ENCODE measurements around the gene AGBL5.

AGBL5 gene

GRCh38 chr2:27095745-27096651 is 44.5 kb downstream of the AGBL5 start:
- TF ChIP-seq EZH2phosphoT487 (IDR thresholded peaks at IDR 0.05; ENCODE audit: low read length) (no peak), CTCF (IDR thresholded peaks at IDR 0.05; ENCODE audit: low read length) (no peak), EZH2 (optimal IDR thresholded peaks at IDR 0.05; ENCODE audit: low read depth, low read length) (no peak)
- H3K9me2 ChIP-seq (replicated peaks; ENCODE audit: insufficient read depth, low read length) = no peaks in the 10 kb centered on the region
- H3F3A ChIP-seq (ENCODE audit: insufficient read depth, low read length) = no peaks in the 10 kb centered on the region
- DNase-seq = peak; percentile 45
- peak overlapping the region; percentile 39; the same call in 1 of the 2 replicates for H3K4me3 ChIP-seq (ENCODE audit: low read length)
- peak overlapping the region; percentile 79 for H2AFZ ChIP-seq (ENCODE audit: low read length)
- no peaks in the 10 kb centered on the region for H3K9me3 ChIP-seq (replicated peaks; ENCODE audit: insufficient read depth, low read length)
- H3K27ac ChIP-seq (ENCODE audit: low read length) = no peak overlapping the region
- H3K79me2 ChIP-seq (ENCODE audit: low read length) = no peaks in the 10 kb centered on the region
- no peaks in the 10 kb centered on the region for H3K36me3 ChIP-seq (replicated peaks; ENCODE audit: insufficient read depth, low read length)
- H3K4me1 ChIP-seq (ENCODE audit: low read length) = peaks cover 4% of the 10 kb centered on the region; the same call in 1 of the 2 replicates
- peak overlapping the region; percentile 75 for H3K4me2 ChIP-seq (ENCODE audit: low read depth, low read length)
- no peaks in the 10 kb centered on the region for H3K27me3 ChIP-seq (replicated peaks; ENCODE audit: insufficient read depth, low read length)
- no peaks in the 10 kb centered on the region for H4K20me1 ChIP-seq (ENCODE audit: insufficient read depth, low read length)
- H3K9ac ChIP-seq (ENCODE audit: low read length) = no peak overlapping the region; the same call in 1 of the 2 replicates

- no peak overlapping the region for H3K9ac ChIP-seq (ENCODE audit: low read length)
- H3K4me2 ChIP-seq (ENCODE audit: low read depth, low read length) = no peak overlapping the region
- H3F3A ChIP-seq (ENCODE audit: insufficient read depth, low read length) = no peaks in the 10 kb centered on the region
- no peaks in the 10 kb centered on the region for H3K9me2 ChIP-seq (replicated peaks; ENCODE audit: insufficient read depth, low read length)
- H3K27me3 ChIP-seq (replicated peaks; ENCODE audit: insufficient read depth, low read length) = no peaks in the 10 kb centered on the region
- no peak for DNase-seq
- peaks cover 4% of the 10 kb centered on the region; the same call in 1 of the 2 replicates for H3K4me1 ChIP-seq (ENCODE audit: low read length)
- no peaks in the 10 kb centered on the region for H4K20me1 ChIP-seq (ENCODE audit: insufficient read depth, low read length)
- no peaks in the 10 kb centered on the region for H3K36me3 ChIP-seq (replicated peaks; ENCODE audit: insufficient read depth, low read length)
- H3K27ac ChIP-seq (ENCODE audit: low read length) = no peak overlapping the region
- H2AFZ ChIP-seq (ENCODE audit: low read length) = no peak overlapping the region
- no peak overlapping the region for H3K4me3 ChIP-seq (ENCODE audit: low read length)
- TF ChIP-seq CTCF (IDR thresholded peaks at IDR 0.05; ENCODE audit: low read length) (no peak), EZH2 (optimal IDR thresholded peaks at IDR 0.05; ENCODE audit: low read depth, low read length) (no peak), EZH2phosphoT487 (IDR thresholded peaks at IDR 0.05; ENCODE audit: low read length) (no peak)
- no peaks in the 10 kb centered on the region for H3K9me3 ChIP-seq (replicated peaks; ENCODE audit: insufficient read depth, low read length)
- no peaks in the 10 kb centered on the region for H3K79me2 ChIP-seq (ENCODE audit: low read length)
Observed at GRCh38 chr2:27096748-27097297, 45.4 kb downstream of the AGBL5 start.

- no peaks in the 10 kb centered on the region for H3K9me2 ChIP-seq (replicated peaks; ENCODE audit: insufficient read depth, low read length)
- no peak overlapping the region for H3K4me3 ChIP-seq (ENCODE audit: low read length)
- no peak overlapping the region for H2AFZ ChIP-seq (ENCODE audit: low read length)
- no peaks in the 10 kb centered on the region for H3K27me3 ChIP-seq (replicated peaks; ENCODE audit: insufficient read depth, low read length)
- DNase-seq = no peak
- no peaks in the 10 kb centered on the region for H4K20me1 ChIP-seq (ENCODE audit: insufficient read depth, low read length)
- no peaks in the 10 kb centered on the region for H3K9me3 ChIP-seq (replicated peaks; ENCODE audit: insufficient read depth, low read length)
- no peaks in the 10 kb centered on the region for H3F3A ChIP-seq (ENCODE audit: insufficient read depth, low read length)
- TF ChIP-seq EZH2phosphoT487 (IDR thresholded peaks at IDR 0.05; ENCODE audit: low read length) (no peak), CTCF (IDR thresholded peaks at IDR 0.05; ENCODE audit: low read length) (no peak), EZH2 (optimal IDR thresholded peaks at IDR 0.05; ENCODE audit: low read depth, low read length) (no peak)
- no peaks in the 10 kb centered on the region for H3K79me2 ChIP-seq (ENCODE audit: low read length)
- H3K9ac ChIP-seq (ENCODE audit: low read length) = no peak overlapping the region
- peaks cover 4% of the 10 kb centered on the region; the same call in 1 of the 2 replicates for H3K4me1 ChIP-seq (ENCODE audit: low read length)
- no peak overlapping the region for H3K4me2 ChIP-seq (ENCODE audit: low read depth, low read length)
- no peaks in the 10 kb centered on the region for H3K36me3 ChIP-seq (replicated peaks; ENCODE audit: insufficient read depth, low read length)
- no peak overlapping the region for H3K27ac ChIP-seq (ENCODE audit: low read length)
Observed at GRCh38 chr2:27097341-27097740, 45.9 kb downstream of the AGBL5 start.

All from MM.1S (cell line).